Measurements from ENCODE around the gene COX6B2. TPM values are rescaled to one million over a fixed set of nuclear protein-coding genes. Genes with fewer than 3 reads are reported as not detected.
"Not testable (repeated sequence)": the region's sequence is repeated elsewhere in the genome, so short reads cannot be mapped to it uniquely, and the experiment has no call there.

COX6B2 gene, protein sequence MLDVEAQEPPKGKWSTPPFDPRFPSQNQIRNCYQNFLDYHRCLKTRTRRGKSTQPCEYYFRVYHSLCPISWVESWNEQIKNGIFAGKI
- total RNA-seq (not detected), polyA plus RNA-seq (ENCODE audit: insufficient read depth in 1 of 8, insufficient read length in 8 of 8, low replicate concordance in 1 of 8) (1 to 10 TPM in 1 of 8 donors, under 1 TPM in 5, not detected in 2; 0.09 to 2.4 (median 0.23) TPM)
- long read RNA-seq, donor 1: 0 reads
- long read RNA-seq, donor 2: 0 reads
- long read RNA-seq, donor 3: 0 reads
- long read RNA-seq, donor 4, partial matches to known transcripts: 0 of 2 reads
- long read RNA-seq, donor 4, other reads (novel, unspliced or antisense): 0 of 2 reads
- long read RNA-seq, donor 5: 0 reads
- long read RNA-seq, donor 6: 0 reads
- long read RNA-seq, donor 7: 0 reads
- long read RNA-seq, donor 8: 0 reads
- long read RNA-seq, donor 9: 0 reads
- long read RNA-seq, donor 10: 0 reads
- long read RNA-seq, donor 11: 0 reads

DNA sequence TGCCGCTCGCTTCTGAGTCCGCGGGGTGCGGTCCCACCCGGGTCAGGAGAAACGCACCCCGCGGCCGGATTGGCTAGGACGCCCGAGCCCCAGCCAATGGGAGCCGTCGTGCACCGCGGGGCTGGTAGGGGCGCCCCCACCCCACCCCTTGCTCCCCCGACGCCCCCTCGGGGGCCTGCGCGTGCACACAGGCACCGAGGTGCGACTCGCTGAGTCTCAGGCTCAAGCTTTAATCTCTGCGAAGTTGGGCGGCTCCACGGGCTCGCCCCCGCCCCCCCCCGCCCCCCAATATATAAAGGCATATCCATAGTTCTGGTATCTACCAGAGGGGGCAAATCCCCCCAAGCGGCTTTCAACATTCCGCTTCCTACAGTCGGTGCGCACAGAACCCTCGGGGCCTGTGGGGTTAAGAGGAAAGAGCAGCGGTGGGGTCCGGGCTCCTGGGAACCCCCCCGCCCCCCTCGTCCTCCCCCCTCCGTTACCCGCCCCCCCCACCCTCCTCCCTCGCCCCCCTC lies at the start of gene COX6B2:
COX6B2 (minus strand) TSS at position 22 of the 515 bp plus-strand sequence. CDS start 198 bp downstream, outside the sequence.
- Histone ChIP-seq H3K4me1 (ENCODE audit: control insufficient read depth, insufficient read depth, low read length) (peaks cover 14% of the 10 kb centered on the region), H3K27me3 (ENCODE audit: control insufficient read depth, insufficient read depth, low read length) (peaks cover 75% of the 10 kb centered on the region)
- WGBS (ENCODE audit: insufficient coverage): 0% methylated on average over 8 of the region's 43 CpGs

DNA sequence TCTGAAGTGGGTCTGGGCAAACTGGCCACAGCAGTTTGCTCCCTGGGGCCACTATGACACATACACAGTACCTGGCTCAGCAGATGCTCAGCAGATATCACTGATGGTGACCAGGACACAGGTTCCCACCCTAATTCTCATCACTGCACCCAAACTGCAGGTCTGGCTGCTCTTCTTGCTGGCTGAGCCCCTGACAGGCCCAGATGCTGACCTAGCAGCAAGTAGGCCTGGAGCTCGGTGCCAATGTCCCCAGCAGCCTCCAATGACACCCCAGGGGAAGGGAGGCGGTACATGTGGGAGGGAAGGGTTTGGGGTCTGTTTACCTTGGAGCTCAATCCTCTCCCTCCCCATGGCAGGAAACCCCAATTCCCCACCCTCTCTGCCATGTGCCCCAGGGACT lies 48.0 kb upstream of the COX6B2 start:
- Histone ChIP-seq H3K27me3 (ENCODE audit: control insufficient read depth, insufficient read depth, low read length) (no peaks in the 10 kb centered on the region), H3K27ac (ENCODE audit: low read length) (no peak overlapping the region), H3K36me3 (ENCODE audit: control insufficient read depth, insufficient read depth, low read length) (peaks cover 58% of the 10 kb centered on the region), H3K4me3 (ENCODE audit: low read length) (no peak overlapping the region), H3K4me1 (ENCODE audit: control insufficient read depth, insufficient read depth, low read length) (peaks cover 20% of the 10 kb centered on the region), H3K9me3 (replicated peaks; ENCODE audit: control insufficient read depth, low read depth, low read length) (no peaks in the 10 kb centered on the region)
- DNase-seq: no peak
- no CpG with 5 or more reads among the region's 2 CpGs for WGBS (ENCODE audit: insufficient coverage)

More for the DNA sequence above, at the start of gene COX6B2:
- Histone ChIP-seq H3K27ac (ENCODE audit: low read length) (no peak within 1 kb of the TSS), H3K9me3 (replicated peaks; ENCODE audit: control insufficient read depth, low read depth, low read length) (no peaks in the 10 kb centered on the region), H3K36me3 (ENCODE audit: control insufficient read depth, insufficient read depth, low read length) (no peaks in the 10 kb centered on the region), H3K4me3 (ENCODE audit: low read length) (peak within 1 kb of the TSS; percentile 19)
- no peak for DNase-seq

DNA sequence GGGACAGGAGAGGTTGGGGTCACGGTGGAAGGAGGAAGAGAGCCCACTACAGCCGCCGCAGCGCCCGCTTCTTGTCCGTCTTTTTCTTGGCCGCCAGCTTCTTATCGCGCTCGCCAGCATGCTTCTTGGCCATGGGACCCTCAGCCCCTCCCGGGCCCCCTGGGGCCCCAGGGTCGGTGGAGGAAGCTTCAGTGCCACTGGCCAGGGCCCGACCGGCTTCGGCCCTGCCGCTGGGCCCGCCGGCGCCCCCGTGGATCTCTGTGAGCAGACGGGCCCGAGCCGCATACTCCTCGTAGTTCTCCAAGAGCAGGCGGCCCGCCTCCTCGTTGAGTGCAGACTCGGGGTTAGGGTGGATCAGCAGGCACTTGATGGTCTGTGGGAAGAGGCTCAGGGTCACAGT lies 46.9 kb upstream of the COX6B2 start:
- H3K27ac ChIP-seq (ENCODE audit: low read length); DNase-seq; H3K4me3 ChIP-seq (ENCODE audit: low read length); H3K27me3 ChIP-seq (ENCODE audit: control insufficient read depth, insufficient read depth, low read length); H3K9me3 ChIP-seq (replicated peaks; ENCODE audit: control insufficient read depth, low read depth, low read length): not testable (repeated sequence)
- WGBS (ENCODE audit: insufficient coverage): 96% methylated on average over 5 of the region's 28 CpGs
- H3K4me1 ChIP-seq (ENCODE audit: control insufficient read depth, insufficient read depth, low read length): peaks cover 12% of the 10 kb centered on the region
- peaks cover 56% of the 10 kb centered on the region for H3K36me3 ChIP-seq (ENCODE audit: control insufficient read depth, insufficient read depth, low read length)

DNA sequence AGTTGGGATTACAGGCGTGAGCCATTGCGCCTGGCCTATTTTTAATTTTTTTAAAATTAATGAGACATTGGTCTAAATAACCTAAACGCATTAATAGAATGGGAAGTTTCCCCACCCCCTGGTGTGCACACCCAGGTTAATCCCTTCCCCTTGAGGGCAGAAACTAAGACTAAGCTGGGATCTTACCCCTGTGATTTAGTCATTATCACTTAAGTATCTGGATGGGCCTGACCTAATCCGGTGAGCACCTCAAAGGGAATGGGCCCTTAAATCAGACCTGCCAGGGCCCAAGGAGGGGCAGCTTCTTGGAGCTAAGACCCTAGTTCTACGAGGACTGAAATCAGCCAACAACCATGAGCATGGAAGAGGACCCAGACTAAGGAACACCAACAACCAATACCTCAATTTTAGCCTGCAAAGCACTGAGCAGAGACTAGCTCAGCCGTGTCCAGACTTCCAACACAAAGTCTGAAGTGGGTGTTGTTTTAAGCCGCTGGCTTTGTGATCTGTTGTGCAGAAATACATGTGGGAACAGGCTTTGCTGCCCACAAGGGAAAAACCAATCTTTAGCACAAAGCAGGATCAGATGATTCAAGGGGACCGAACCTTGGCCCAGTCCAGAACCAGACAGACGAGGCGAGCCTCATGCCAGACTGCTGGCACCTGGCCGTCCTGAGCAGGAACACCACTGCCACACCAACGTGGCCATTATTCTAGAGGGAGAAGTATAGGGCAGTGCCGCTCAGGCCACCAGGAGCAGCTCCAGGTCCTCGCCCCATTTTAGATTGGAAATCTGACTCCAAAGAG lies 46.0 kb upstream of the COX6B2 start:
- Histone ChIP-seq H3K27ac (ENCODE audit: low read length) (no peak overlapping the region), H3K27me3 (ENCODE audit: control insufficient read depth, insufficient read depth, low read length) (no peaks in the 10 kb centered on the region), H3K4me1 (ENCODE audit: control insufficient read depth, insufficient read depth, low read length) (peaks cover 3% of the 10 kb centered on the region), H3K4me3 (ENCODE audit: low read length) (no peak overlapping the region), H3K9me3 (replicated peaks; ENCODE audit: control insufficient read depth, low read depth, low read length) (no peaks in the 10 kb centered on the region), H3K36me3 (ENCODE audit: control insufficient read depth, insufficient read depth, low read length) (peaks cover 47% of the 10 kb centered on the region)
- 83% methylated on average over 9 of the region's 14 CpGs for WGBS (ENCODE audit: insufficient coverage)
- DNase-seq: no peak

DNA sequence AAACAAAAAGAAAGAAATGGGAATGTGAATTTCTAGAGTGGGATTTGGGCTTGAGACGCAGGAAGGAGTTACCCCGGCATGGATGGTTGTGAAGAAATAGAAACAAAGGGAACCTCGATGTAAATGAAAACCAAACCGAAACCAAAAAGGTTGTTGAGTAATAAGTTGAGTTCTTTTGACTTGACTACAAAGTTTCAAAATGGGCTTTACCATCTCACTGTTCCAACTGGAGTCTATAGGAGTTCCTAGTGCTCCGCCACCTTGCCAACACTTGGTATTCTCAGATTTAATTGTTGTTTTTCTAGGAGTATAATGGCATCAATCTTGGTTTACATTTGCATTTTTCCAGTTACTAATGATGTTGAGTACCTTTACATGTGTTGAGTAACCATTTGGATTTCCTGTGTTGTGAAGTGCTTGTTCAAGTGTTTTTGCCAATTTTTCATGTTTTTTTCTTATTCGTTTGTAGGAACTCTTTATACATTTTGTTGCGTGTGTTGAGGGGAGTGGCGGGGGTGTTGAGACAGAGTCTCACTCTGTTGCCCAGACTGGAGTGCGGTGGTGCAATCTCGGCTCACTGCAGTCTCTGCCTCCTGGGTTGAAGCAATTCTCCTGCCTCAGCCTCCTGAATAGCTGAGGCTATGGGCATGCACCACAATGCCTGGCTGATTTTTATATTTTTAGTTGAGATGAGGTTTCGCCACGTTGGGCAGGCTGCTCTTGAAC lies 43.8 kb upstream of the COX6B2 start:
- Histone ChIP-seq H3K36me3 (ENCODE audit: control insufficient read depth, insufficient read depth, low read length) (peaks cover 34% of the 10 kb centered on the region), H3K4me3 (ENCODE audit: low read length) (no peak overlapping the region), H3K9me3 (replicated peaks; ENCODE audit: control insufficient read depth, low read depth, low read length) (no peaks in the 10 kb centered on the region), H3K27ac (ENCODE audit: low read length) (no peak overlapping the region), H3K27me3 (ENCODE audit: control insufficient read depth, insufficient read depth, low read length) (no peaks in the 10 kb centered on the region), H3K4me1 (ENCODE audit: control insufficient read depth, insufficient read depth, low read length) (no peaks in the 10 kb centered on the region)
- DNase-seq: no peak
- 84% methylated on average over 6 of the region's 12 CpGs for WGBS (ENCODE audit: insufficient coverage)

DNA sequence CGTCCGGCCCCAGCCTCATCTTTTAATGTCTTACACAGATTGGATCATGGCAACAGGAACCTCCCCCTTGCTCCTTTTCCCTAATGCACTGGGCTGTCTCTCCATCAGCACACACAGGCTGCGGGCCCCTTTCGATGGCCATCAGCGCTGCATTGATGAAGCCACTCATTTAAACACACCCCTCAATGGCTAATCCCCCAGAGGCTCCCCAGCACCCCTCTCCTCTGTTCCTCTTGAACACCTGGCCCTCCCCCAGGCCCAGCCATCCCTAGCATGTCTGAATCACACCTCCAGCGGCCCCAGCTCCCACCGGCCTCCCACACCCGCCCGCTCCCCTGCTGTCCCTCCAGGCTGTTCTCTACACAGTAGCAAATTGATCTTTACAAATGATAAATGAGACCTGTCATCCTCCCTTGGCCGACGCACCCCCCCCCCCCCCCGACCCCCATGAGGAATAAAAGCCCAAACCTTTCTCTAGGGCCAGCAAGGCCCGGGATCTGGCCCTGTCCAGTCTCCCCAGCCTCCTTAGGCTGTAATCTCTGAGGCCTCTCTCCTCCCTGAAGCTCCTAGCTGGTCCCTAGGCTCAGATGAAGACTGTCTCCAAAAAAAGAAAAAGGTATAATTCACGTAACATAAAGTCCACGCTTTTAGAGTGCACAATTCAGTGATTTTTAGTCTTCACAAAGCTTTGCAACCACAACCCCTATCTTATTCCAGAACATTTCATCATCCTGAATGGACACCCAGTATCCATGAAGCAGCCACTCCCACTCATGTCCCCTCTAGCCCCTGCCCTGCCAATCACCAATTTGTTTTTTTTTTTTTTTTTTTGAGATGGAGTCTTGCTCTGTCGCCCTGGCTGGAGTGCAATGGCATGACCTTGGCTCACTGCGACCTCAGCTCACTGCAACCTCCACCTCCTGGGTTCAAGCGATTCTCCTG lies 38.6 kb upstream of the COX6B2 start:
- DNase-seq: no peak
- no peaks in the 10 kb centered on the region for H3K27me3 ChIP-seq (ENCODE audit: control insufficient read depth, insufficient read depth, low read length)
- whole genome bisulfite sequencing (ENCODE audit: insufficient coverage): 12% methylated on average over 11 of the region's 18 CpGs
- H3K4me3 ChIP-seq (ENCODE audit: low read length): no peak overlapping the region
- H3K9me3 ChIP-seq (replicated peaks; ENCODE audit: control insufficient read depth, low read depth, low read length): no peaks in the 10 kb centered on the region
- no peak overlapping the region for H3K27ac ChIP-seq (ENCODE audit: low read length)
- H3K4me1 ChIP-seq (ENCODE audit: control insufficient read depth, insufficient read depth, low read length): peaks cover 18% of the 10 kb centered on the region
- peaks cover 33% of the 10 kb centered on the region for H3K36me3 ChIP-seq (ENCODE audit: control insufficient read depth, insufficient read depth, low read length)

DNA sequence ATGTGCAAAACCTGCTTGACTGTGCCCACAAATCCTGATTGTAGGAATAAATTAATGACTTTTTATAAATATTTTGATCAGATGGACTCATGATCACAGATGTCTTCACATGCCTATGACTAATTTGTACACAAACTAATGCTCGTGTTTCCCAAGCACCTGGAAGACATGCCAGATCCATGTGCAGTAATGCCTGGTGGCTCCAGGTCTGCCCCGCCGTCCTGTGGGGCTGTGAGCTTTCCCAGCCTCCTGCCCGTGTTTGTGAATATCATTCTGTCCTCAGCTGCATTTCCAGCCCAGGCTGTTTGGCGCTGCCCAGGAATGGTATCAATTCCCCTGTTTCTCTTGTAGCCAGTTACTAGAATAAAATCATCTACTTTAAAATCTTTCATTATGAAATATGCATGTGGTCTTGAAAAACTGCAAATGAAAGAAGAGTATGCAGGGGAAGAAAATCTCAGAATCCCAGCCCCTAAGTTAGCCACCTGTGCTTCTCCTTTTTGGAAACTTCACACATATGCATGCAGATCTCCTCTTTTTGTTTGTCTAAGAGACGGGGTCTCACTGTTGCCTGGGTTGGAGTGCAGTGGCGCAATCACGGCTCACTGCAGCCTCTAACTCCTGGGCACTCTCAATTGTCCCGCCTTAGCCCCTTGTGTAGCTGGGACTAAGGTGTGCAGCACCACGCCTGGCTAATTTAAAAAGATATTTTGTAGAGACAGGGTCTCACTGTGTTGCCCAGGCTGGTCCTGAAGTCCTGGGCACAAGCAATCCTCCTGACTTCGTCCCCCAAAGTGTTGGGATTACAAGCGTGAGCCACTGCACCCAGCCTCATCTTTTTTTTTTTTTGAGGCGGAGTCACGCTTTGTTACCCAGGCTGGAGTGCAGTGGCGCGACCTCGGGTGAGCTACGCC lies 37.4 kb upstream of the COX6B2 start:
- WGBS (ENCODE audit: insufficient coverage): 64% methylated on average over 12 of the region's 18 CpGs
- H3K4me1 ChIP-seq (ENCODE audit: control insufficient read depth, insufficient read depth, low read length): peaks cover 29% of the 10 kb centered on the region
- H3K4me3 ChIP-seq (ENCODE audit: low read length): no peak overlapping the region
- no peaks in the 10 kb centered on the region for H3K9me3 ChIP-seq (replicated peaks; ENCODE audit: control insufficient read depth, low read depth, low read length)
- peaks cover 45% of the 10 kb centered on the region for H3K36me3 ChIP-seq (ENCODE audit: control insufficient read depth, insufficient read depth, low read length)
- no peak for DNase-seq
- H3K27ac ChIP-seq (ENCODE audit: low read length): no peak overlapping the region
- no peaks in the 10 kb centered on the region for H3K27me3 ChIP-seq (ENCODE audit: control insufficient read depth, insufficient read depth, low read length)

DNA sequence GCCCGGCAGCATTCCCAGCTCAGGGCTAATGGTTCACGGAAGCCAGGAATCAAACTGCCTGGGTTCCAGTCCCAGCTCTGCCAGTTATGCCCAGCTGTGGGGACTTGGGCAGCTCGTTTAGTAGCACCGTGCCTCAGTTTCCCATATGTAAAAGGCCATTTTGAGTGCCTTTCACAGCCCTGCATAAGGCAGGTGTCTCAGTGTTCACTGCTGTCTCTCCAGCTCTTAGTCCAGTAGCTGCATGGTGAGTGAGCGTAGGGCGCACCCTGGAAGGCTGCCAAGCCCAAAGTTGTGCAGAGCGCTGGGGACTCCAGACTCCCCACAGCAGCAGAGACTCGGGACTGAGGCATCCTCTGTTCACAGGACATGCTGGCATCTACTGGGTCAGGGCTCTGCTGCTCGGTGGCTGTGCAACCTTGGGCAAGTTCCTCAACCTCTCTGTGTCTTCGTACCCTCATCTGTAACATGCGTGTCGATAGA lies 36.7 kb upstream of the COX6B2 start:
- Histone ChIP-seq H3K9me3 (replicated peaks; ENCODE audit: control insufficient read depth, low read depth, low read length) (no peaks in the 10 kb centered on the region), H3K36me3 (ENCODE audit: control insufficient read depth, insufficient read depth, low read length) (peaks cover 50% of the 10 kb centered on the region), H3K27me3 (ENCODE audit: control insufficient read depth, insufficient read depth, low read length) (no peaks in the 10 kb centered on the region), H3K4me1 (ENCODE audit: control insufficient read depth, insufficient read depth, low read length) (peaks cover 36% of the 10 kb centered on the region), H3K27ac (ENCODE audit: low read length) (no peak overlapping the region), H3K4me3 (ENCODE audit: low read length) (no peak overlapping the region)
- 66% methylated on average over 7 of the region's 12 CpGs for WGBS (ENCODE audit: insufficient coverage)
- DNase-seq: no peak

Measured in muscle of leg (tissue), 16 donors.